Duodenal mucosa (tissue), 2 donors: Measurements from ENCODE around the gene TMEM269.

ENCODE experiments used
- H3K27ac ChIP-seq: one replicate; pipeline ENCODE4 v1.7.0; 2013; ENCODE audit warnings: low read depth, low read length
- H3K27me3 ChIP-seq, 2 donors: one replicate each; pipeline ENCODE4 v1.7.0; 2013; ENCODE audit warnings: low read length in 2 of 2, control low read depth in 1 of 2; ENCODE audit not compliant: insufficient read depth in 2 of 2, control insufficient read depth in 1 of 2
- H3K36me3 ChIP-seq, 2 donors: one replicate each; pipeline ENCODE4 v1.7.0; 2013; ENCODE audit warnings: low read length in 2 of 2, control low read depth in 1 of 2; ENCODE audit not compliant: insufficient read depth in 2 of 2, control insufficient read depth in 1 of 2
- H3K4me1 ChIP-seq, 2 donors: one replicate each; pipeline ENCODE4 v1.7.0; 2013; ENCODE audit warnings: low read length in 2 of 2, control low read depth in 1 of 2; ENCODE audit not compliant: insufficient read depth in 2 of 2, control insufficient read depth in 1 of 2
- H3K4me3 ChIP-seq, 2 donors: one replicate each; pipeline ENCODE4 v1.7.0; 2013; ENCODE audit warnings: low read length in 2 of 2, low read depth in 1 of 2
- H3K9ac ChIP-seq, 2 donors: one replicate each; pipeline ENCODE4 v1.7.0; 2013; ENCODE audit warnings: low read length in 2 of 2, low read depth in 1 of 2
- H3K9me3 ChIP-seq, 2 donors: one replicate each; pipeline ENCODE4 v1.7.0; 2013; ENCODE audit warnings: low read length in 2 of 2, control low read depth in 1 of 2; ENCODE audit not compliant: control insufficient read depth in 1 of 2

The TMEM269 gene

DNA sequence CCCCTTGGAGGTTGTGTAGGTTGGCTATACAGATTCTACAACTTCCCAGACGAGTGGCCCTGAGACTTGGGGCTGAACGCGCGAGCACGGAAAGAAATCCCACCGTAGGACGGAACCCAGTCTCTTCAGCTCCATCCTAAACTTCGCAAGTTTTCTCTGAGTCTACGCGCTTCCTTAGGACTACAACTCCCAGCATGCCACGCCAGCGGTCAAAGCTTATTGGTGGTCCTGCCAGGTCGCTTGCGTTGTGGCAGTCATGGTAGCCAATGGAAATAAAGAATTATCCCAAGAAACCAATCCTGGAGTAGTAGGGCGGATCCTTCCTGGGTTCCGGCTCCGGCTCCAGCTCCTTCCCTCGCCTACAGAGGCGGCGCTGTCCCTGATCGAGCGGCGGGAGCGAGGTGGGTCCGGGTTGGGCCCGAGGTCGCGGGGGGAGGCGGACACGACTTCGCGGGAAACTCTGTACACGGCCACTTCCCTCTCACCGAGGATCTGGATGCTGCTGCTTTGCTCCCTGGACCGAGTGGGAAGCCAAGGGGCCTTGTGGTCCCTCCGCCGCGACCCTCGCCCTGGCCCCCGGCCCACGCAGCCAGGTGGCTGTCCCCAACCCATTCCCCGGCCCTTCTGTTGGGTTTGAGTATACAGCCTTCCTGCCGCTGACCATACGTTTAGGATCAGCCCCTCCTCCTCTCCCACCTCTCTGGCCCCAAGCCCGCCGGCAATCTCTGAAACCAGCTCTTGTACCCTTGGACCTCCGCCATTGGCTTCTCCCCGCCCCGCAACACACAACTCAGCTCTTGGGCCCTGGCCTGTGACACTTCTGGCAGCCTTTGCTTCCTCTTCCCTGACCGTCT is 61.7 kb downstream of the TMEM269 start, which contains the start of gene ZNF691:
ZNF691 (plus strand) TSS at position 357 of the 854 bp plus-strand sequence. CDS start 3,046 bp downstream, outside the sequence.
- Histone ChIP-seq H3K4me3 (peak within 1 kb of the TSS; percentile 74 to 90), H3K27me3 (no peaks in the 10 kb centered on the region), H3K27ac (peak within 1 kb of the TSS; percentile 53), H3K36me3 (peaks cover 7 to 14% of the 10 kb centered on the region in 2 donors), H3K9me3 (no peaks in the 10 kb centered on the region), H3K4me1 (peaks cover 7 to 15% of the 10 kb centered on the region in 2 donors), H3K9ac (peak within 1 kb of the TSS; percentile 79 to 84)

DNA sequence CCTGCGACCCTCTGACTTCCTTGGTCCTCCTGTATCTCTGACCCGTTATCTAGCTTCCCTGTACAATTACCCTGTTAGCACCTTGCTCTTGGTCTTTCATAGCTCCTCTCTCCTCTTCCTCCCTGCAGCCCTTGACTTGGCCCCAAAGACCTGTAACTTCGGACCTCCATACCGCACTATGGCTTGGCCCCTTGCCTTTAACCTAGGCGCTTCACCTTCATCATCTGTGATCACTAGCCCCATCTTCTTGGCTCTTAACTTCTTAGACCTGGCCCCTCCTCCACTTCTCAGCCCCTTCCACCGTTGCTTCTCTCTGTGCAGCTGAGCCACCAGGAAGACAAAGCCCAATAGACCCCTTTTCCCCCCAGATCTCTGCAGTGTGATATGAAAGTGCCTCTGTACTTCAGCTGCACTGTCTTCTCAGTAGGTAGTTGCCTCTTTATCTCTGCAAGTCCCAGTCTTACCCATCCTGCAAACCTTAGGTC is 62.4 kb downstream of the TMEM269 start:
- H3K36me3 ChIP-seq: peaks cover 9 to 19% of the 10 kb centered on the region in 2 donors

DNA sequence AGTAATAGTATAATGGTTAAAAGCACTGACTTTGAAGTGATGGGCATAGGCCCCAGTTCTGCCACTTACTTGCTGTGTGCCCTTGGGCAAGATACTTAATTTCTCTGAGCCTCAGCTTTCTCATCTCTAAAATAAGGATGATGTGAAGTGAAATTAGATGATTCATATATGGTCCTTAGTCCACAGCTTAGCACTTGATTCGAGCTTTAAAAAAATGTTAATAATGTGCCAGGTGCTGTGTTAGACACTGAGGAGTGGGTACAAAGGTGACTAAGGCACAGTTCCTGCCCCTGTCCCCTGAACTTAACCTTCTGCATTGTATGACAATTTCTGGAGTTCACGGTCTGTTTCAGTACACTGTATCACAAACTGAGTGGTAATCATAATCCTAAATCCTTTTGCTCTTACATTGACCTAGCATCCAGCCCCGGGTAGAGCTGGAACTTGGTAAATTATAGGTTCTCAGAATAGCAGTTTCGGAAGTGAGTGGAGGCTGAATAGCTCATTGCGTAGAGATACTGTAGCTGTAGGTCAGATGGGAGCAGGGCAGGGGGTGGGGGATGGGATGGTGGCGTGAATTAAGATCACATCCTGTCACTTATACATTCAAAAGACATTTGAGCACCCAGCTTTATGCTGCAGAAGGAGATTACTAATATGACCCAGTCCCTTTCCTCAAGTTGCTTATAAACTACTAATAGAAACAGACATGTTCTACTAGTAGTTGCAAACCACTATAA is 63.1 kb downstream of the TMEM269 start:
- Histone ChIP-seq H3K4me3 (peak overlapping the region in 1 of 2 donors; percentile 90), H3K9ac (no peak overlapping the region), H3K27me3 (no peaks in the 10 kb centered on the region), H3K4me1 (peaks cover 7 to 15% of the 10 kb centered on the region in 2 donors), H3K27ac (no peak overlapping the region), H3K36me3 (peaks cover 9 to 19% of the 10 kb centered on the region in 2 donors), H3K9me3 (no peaks in the 10 kb centered on the region)

More for the DNA sequence above, 62.4 kb downstream of the TMEM269 start:
- H3K27ac ChIP-seq: no peak overlapping the region
- peaks cover 7 to 15% of the 10 kb centered on the region in 2 donors for H3K4me1 ChIP-seq
- H3K4me3 ChIP-seq: peak overlapping the region; percentile 74 to 90
- H3K9me3 ChIP-seq: no peaks in the 10 kb centered on the region
- no peaks in the 10 kb centered on the region for H3K27me3 ChIP-seq
- H3K9ac ChIP-seq: peak overlapping the region; percentile 79 to 84

DNA sequence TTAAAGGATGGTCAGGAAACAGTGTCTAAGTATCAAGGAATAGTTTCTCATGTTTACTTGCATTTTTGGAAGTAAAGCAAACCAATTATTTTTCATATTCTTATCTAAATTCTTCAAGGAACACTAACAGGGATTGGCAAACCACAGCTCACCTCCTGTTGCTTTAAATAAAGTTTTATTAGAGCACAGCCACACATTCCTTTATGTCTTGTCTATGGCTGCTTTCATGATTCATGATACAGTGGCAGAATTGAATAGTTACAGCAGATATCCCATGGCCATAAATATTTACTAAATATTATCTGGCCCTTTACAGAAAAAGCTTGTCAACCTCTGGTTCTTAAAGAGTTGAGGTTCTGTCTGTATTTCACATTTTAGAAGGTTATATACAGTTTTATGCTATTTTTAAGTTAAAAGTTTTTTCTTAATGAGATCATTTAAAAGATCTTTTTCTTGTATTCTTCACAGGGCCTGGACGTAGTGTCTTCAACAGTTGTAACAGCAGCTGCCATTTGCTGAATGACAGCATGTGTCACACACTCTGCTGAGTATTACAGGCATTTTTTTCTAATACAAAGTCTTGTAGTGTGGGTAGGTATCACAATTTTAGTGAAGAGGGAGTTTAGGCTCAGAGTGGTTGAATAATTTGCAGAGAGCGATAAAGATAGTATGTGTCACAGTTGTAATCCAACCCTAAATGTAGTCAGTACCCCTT is 64.2 kb downstream of the TMEM269 start:
- Histone ChIP-seq H3K4me3 (no peak overlapping the region), H3K4me1 (peaks cover 7 to 15% of the 10 kb centered on the region in 2 donors), H3K9me3 (no peaks in the 10 kb centered on the region), H3K36me3 (peaks cover 9 to 19% of the 10 kb centered on the region in 2 donors), H3K9ac (no peak overlapping the region), H3K27me3 (no peaks in the 10 kb centered on the region), H3K27ac (no peak overlapping the region)

DNA sequence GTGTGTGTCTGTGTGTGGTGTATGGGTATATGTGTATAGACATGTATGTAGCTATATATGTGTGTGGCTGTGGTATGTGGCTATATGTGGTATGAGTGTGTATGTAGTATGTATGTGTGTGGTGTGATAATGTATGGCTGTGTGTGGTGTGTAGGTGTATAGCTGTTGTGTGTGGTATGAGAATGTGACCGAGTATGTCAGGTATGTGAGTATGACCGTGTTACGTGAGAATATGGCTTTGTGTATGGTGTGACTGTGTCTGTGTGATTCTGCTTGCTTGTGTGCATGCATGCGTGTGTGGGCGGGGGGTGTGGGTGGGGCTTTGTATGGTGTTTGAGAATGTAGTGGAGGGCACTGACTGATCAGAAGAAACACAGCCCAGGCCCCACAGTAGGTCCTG is 65.2 kb downstream of the TMEM269 start:
- no peaks in the 10 kb centered on the region for H3K9me3 ChIP-seq
- no peaks in the 10 kb centered on the region for H3K27me3 ChIP-seq
- no peak overlapping the region for H3K9ac ChIP-seq
- H3K27ac ChIP-seq: no peak overlapping the region
- H3K4me1 ChIP-seq: peaks cover 7 to 15% of the 10 kb centered on the region in 2 donors
- no peak overlapping the region for H3K4me3 ChIP-seq
- peaks cover 9 to 19% of the 10 kb centered on the region in 2 donors for H3K36me3 ChIP-seq
